Sigmoid colon (tissue), 7 donors: ENCODE results near the gene BCR. TPM values are rescaled to one million over a fixed set of nuclear protein-coding genes. Genes with fewer than 3 reads are reported as not detected.

ENCODE experiments used
- DNase-seq: peaks from one replicate; pipeline ENCODE4 v3.0.0-alpha.2; 2019
- H3K27ac ChIP-seq, 4 donors: fragments of 200-600 bp; sonication (generic); one replicate each; pipeline ENCODE4 v1.5.1; 2016 to 2019; ENCODE audit warnings: mild to moderate bottlenecking in 1 of 4
- H3K27me3 ChIP-seq, 3 donors: fragments of 200-600 bp; sonication (generic); one replicate each; pipeline ENCODE4 v1.5.1; 2019; ENCODE audit warnings: mild to moderate bottlenecking in 1 of 3
- H3K36me3 ChIP-seq, 4 donors: fragments of 200-600 bp; sonication (generic); one replicate each; pipeline ENCODE4 v1.5.1; 2016 to 2019
- H3K4me1 ChIP-seq, 4 donors: fragments of 200-600 bp; sonication (generic); one replicate each; pipeline ENCODE4 v1.5.1; 2017 to 2019
- H3K4me3 ChIP-seq, 4 donors: fragments of 200-600 bp; sonication (generic); one replicate each; pipeline ENCODE4 v1.5.1; 2017 to 2019; ENCODE audit warnings: mild to moderate bottlenecking in 2 of 4, moderate library complexity in 1 of 4
- H3K9me3 ChIP-seq, 4 donors: fragments of 200-600 bp in 3 of 4; sonication (generic) in 3 of 4; one replicate each; pipeline versions ENCODE4 v1.5.1 to v1.6.1; 2013 to 2019
- EP300 ChIP-seq, 4 donors: sonication (generic); formaldehyde crosslinking; IDR thresholded peaks; one replicate each; pipeline ENCODE4 v1.6.1; 2017; ENCODE audit warnings: antibody characterized with exemption in 4 of 4
- POLR2A ChIP-seq, 2 donors: fragments of 450-650 bp; IDR thresholded peaks; one replicate each; pipeline ENCODE4 v1.6.1; 2016; ENCODE audit warnings: antibody characterized with exemption in 2 of 2, mild to moderate bottlenecking in 2 of 2, moderate library complexity in 2 of 2
- POLR2AphosphoS5 ChIP-seq, 4 donors: sonication (generic); formaldehyde crosslinking; IDR thresholded peaks; one replicate each; pipeline ENCODE4 v1.6.1; 2017; ENCODE audit warnings: antibody characterized with exemption in 4 of 4
- WGBS, 2 donors: extraction: QIAGEN DNeasy Blood & Tissue Kit; methylation state at CpG; one replicate each; pipeline ENCODE4 v1.1.7; 2013; 5-methylcytosine and 5-hydroxymethylcytosine counted together
- intact Hi-C: fragments of 100-400 bp; cut with DNase I; formaldehyde crosslinking; loops from one replicate; pipeline ENCODE4 v1.15.1; 2023
- polyA plus RNA-seq, 3 donors: library from polyadenylated mRNA; stranded (reverse); fragments of 200-250 nt; gene quantifications; one replicate each; pipeline ENCODE4 v1.2.3, GENCODE V29; 2013
- total RNA-seq, 4 donors: library from RNA; depleted of rRNA; stranded (reverse); fragments of >200 nt; gene quantifications; one replicate each; pipeline ENCODE4 v1.1.0, GENCODE V29; 2016
- TF ChIP-seq, protein P1 (sequence below), 4 experiments: fragments of 450-650 bp in 3 of 4; fragments of 200-600 bp in 1 of 4; IDR thresholded peaks; one replicate each; pipeline ENCODE4 v1.5.1; 2016 to 2019; ENCODE audit warnings: antibody characterized with exemption in 4 of 4, mild to moderate bottlenecking in 3 of 4, moderate library complexity in 2 of 4
- donor health status: healthy with polysubstance abuse.
- donor health status: Bipolar disorder and iron deficiency.
- donor health status: healthy.

Gene BCR
- total and polyA plus RNA-seq, 7 donors = 10.8 to 39.9 (median 17.5) TPM

DNA sequence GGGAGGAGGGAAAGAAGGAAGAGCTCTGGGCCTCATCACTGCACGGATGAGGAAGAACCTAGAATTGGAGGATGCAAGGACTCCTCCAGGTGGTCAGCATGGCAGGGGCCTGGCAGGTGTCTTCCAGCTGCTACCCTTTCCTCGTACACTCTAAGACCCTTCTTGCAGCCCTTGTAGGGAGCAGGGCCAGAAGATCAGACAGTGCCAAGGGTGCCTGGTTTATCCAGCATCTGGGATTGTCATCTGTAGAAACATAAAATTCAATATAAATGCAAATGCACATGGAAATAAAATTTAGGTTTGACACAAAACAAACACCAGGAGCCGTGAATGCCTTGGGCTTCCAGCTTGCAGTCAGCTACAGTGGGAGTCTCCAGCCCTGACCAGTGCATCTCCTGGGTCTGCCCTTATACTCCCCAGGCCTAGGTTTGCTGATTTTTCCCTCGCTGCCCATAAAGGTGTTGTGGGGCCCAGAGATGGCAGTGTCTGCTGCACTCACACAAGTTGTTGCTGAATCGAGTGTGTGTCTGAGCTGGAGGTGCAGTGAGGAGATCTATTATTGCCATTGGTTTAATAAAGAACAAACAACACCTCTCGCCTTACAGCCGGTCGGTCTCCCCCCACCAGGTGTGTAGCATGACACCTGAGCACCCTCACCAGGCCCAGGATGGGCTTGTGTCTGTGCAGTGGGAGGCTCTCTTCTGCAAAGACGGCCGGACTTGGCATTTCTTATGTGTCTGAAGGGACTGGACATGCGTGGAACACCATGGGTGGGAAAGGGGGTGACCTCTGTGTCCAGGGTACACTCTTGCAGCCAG is 87.1 kb downstream of the BCR start:
- Histone ChIP-seq H3K4me1 (peaks cover 0 to 14% (median 2%) of the 10 kb centered on the region in 4 donors), H3K4me3 (no peak overlapping the region), H3K9me3 (no peaks in the 10 kb centered on the region), H3K36me3 (peaks cover 5 to 64% (median 27%) of the 10 kb centered on the region in 4 donors), H3K27me3 (no peaks in the 10 kb centered on the region), H3K27ac (no peak overlapping the region)
- intact Hi-C loops = no loop called here
- DNase-seq = no peak
- no peak for TF ChIP-seq POLR2A (IDR thresholded peaks at IDR 0.05)
- no peak for TF ChIP-seq POLR2AphosphoS5 (IDR thresholded peaks at IDR 0.05)
- TF ChIP-seq, protein P1, sequence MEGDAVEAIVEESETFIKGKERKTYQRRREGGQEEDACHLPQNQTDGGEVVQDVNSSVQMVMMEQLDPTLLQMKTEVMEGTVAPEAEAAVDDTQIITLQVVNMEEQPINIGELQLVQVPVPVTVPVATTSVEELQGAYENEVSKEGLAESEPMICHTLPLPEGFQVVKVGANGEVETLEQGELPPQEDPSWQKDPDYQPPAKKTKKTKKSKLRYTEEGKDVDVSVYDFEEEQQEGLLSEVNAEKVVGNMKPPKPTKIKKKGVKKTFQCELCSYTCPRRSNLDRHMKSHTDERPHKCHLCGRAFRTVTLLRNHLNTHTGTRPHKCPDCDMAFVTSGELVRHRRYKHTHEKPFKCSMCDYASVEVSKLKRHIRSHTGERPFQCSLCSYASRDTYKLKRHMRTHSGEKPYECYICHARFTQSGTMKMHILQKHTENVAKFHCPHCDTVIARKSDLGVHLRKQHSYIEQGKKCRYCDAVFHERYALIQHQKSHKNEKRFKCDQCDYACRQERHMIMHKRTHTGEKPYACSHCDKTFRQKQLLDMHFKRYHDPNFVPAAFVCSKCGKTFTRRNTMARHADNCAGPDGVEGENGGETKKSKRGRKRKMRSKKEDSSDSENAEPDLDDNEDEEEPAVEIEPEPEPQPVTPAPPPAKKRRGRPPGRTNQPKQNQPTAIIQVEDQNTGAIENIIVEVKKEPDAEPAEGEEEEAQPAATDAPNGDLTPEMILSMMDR (IDR thresholded peaks at IDR 0.05) = no peak
- no peak for TF ChIP-seq EP300 (IDR thresholded peaks at IDR 0.05)
- WGBS, 2 donors = 90 to 91% methylated on average over 11 of the region's 11 CpGs

DNA sequence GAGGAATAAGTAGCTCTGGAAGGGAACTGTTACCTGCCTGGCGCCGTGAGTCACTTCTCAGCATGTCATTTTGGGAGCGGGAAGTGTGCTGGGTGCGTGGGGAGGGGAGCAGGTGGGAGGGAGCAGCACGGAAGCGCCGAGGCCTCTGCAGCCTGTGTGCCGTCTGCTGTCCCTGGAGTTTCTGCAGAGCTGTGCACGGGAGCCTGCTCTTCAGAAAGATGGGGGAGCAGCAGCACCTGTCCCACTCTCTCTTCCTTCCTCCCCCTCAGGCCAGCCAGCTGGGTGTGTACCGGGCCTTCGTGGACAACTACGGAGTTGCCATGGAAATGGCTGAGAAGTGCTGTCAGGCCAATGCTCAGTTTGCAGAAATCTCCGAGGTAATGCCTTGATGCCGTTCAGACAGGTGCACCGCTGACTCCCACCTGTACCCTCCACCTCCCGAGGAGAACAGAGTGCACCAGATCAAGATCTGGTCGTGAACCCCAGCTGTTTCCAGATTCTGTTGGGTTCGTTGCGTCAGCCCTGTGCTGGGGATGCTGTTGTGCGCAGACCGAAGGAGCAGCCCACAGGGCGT is 87.9 kb downstream of the BCR start:
- H3K27me3 ChIP-seq = no peaks in the 10 kb centered on the region
- intact Hi-C loops = no loop called here
- 91 to 93% methylated on average over 22 of the region's 22 CpGs for WGBS, 2 donors
- no peak for TF ChIP-seq EP300 (IDR thresholded peaks at IDR 0.05)
- TF ChIP-seq POLR2AphosphoS5 (IDR thresholded peaks at IDR 0.05) = no peak
- TF ChIP-seq, protein P1 (IDR thresholded peaks at IDR 0.05) = no peak
- TF ChIP-seq POLR2A (IDR thresholded peaks at IDR 0.05) = no peak
- no peak for DNase-seq
- H3K4me1 ChIP-seq = peaks cover 0 to 14% (median 2%) of the 10 kb centered on the region in 4 donors
- H3K9me3 ChIP-seq = no peaks in the 10 kb centered on the region
- H3K36me3 ChIP-seq = peaks cover 8 to 65% (median 33%) of the 10 kb centered on the region in 4 donors
- no peak overlapping the region for H3K27ac ChIP-seq
- H3K4me3 ChIP-seq = no peak overlapping the region

DNA sequence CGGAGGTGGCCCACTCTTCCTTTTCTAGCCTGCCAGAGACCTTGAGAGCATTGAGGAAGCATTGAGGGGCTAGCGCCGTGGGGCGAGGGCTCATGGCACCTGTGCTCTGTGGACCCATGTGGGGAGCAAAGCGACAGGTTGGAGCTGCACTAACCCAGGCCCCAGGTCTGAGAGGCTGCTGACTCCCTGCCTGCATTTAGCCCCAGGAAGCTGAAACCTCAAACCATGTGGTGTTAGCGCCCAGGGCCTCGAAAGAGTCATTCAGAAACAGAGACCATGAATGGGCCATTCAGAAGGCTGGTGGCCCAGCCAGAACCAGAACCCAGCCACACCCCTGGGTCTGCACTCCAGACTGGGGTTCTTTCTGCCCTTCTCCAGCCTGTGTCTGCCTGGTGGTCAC is 88.6 kb downstream of the BCR start:
- Histone ChIP-seq H3K27ac (no peak overlapping the region), H3K4me3 (no peak overlapping the region), H3K27me3 (no peaks in the 10 kb centered on the region), H3K9me3 (no peaks in the 10 kb centered on the region), H3K4me1 (peaks cover 0 to 14% (median 2%) of the 10 kb centered on the region in 4 donors), H3K36me3 (peaks cover 11 to 65% (median 37%) of the 10 kb centered on the region in 4 donors)
- TF ChIP-seq, protein P1 (IDR thresholded peaks at IDR 0.05) = no peak
- TF ChIP-seq POLR2AphosphoS5 (IDR thresholded peaks at IDR 0.05) = no peak
- no peak for TF ChIP-seq EP300 (IDR thresholded peaks at IDR 0.05)
- intact Hi-C loops = no loop called here
- DNase-seq = no peak
- WGBS, 2 donors = 82 to 92% methylated on average over 7 of the region's 7 CpGs

DNA sequence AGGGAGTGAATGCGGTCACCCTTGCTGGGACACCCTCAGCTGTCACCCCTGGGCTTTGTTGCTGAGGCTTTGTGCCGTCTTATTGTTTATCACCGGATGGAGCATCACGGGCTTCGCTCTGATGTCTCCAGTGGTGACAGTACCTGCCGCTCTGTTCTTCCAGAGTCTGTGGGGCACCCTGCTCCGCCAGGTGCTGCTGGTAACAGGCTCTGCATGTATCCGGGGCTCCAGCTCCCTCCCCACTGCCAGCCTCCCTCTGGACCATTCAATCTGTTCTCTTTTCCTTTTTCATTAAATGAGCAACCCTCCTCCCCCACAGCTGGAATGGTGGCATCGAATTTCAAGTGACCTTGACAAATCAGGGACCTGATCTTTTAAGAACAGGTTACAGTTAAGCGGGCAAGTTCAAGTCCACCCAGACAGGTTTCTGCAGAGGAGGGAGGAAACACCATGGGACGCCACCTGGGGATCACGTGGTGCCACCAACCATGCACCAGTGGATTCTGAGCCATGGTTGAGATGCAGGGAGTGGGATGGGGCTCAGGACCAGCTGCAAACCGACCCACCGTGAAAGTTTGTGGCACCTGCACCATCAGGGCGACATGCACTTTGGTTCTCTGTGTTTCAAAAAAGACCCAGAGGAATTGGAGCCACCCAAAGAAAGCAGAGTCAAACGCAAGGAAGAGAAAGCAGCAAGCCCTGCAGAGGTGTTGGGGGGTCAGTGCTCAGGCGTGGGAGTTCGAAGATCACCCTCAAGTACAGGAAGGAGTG is 89.3 kb downstream of the BCR start:
- WGBS, 2 donors = 78 to 91% methylated on average over 18 of the region's 18 CpGs
- Histone ChIP-seq H3K27ac (peak overlapping the region in 2 of 4 donors; percentile 53 to 61), H3K27me3 (no peaks in the 10 kb centered on the region), H3K4me1 (peaks cover 0 to 14% (median 2%) of the 10 kb centered on the region in 4 donors), H3K36me3 (peaks cover 12 to 65% (median 38%) of the 10 kb centered on the region in 4 donors), H3K4me3 (no peak overlapping the region), H3K9me3 (no peaks in the 10 kb centered on the region)
- intact Hi-C loops = no loop called here
- no peak for DNase-seq
- TF ChIP-seq EP300 (IDR thresholded peaks at IDR 0.05) (no peak), POLR2AphosphoS5 (IDR thresholded peaks at IDR 0.05) (no peak)
